ENCODE measurements around the gene CCDC112.
"Not testable (repeated sequence)": the region's sequence is repeated elsewhere in the genome, so short reads cannot be mapped to it uniquely, and the experiment has no call there.

The CCDC112 gene

DNA sequence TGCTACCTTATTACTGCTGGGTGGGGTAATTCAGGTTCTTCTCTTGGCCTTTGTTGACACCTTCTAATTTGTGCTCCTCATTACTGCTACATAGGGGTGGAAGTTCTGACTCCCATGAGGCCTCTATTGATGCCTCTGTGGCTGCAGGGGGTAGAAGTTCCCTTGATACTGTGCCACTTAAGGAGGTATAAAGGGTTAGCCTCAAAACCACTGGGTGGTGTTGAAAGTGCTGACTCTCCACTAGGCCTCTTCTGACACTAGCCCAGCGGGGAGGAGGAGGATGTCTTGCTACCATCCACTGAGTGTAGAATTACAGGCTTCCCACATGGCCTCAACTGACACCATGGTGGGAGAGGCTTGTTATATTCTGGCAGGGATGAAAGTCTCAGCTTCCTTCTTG is 36.7 kb upstream of the CCDC112 start:
- H3K27ac ChIP-seq (ENCODE audit: low read depth, low read length) = no peak overlapping the region
- no peak overlapping the region for H3K9ac ChIP-seq (ENCODE audit: low read length)
- peaks cover 21% of the 10 kb centered on the region for H3K4me1 ChIP-seq (ENCODE audit: control insufficient read depth, insufficient read depth, low read length)
- H3K4me3 ChIP-seq (ENCODE audit: low read depth, low read length) = no peak overlapping the region
- no peaks in the 10 kb centered on the region for H3K9me3 ChIP-seq (ENCODE audit: control insufficient read depth, insufficient read depth, low read depth, low read length)
- no peaks in the 10 kb centered on the region for H3K27me3 ChIP-seq (ENCODE audit: control insufficient read depth, insufficient read depth, low read length)
- H3K36me3 ChIP-seq (ENCODE audit: control insufficient read depth, insufficient read depth, low read length) = no peaks in the 10 kb centered on the region

GRCh38 chr5:115330830-115331229 is 34.4 kb upstream of the CCDC112 start:
- H3K4me1 ChIP-seq (ENCODE audit: control insufficient read depth, insufficient read depth, low read length) = peaks cover 25% of the 10 kb centered on the region
- H3K36me3 ChIP-seq (ENCODE audit: control insufficient read depth, insufficient read depth, low read length) = no peaks in the 10 kb centered on the region
- no peak overlapping the region for H3K9ac ChIP-seq (ENCODE audit: low read length)
- H3K4me3 ChIP-seq (ENCODE audit: low read depth, low read length) = no peak overlapping the region
- H3K9me3 ChIP-seq (ENCODE audit: control insufficient read depth, insufficient read depth, low read depth, low read length) = no peaks in the 10 kb centered on the region
- H3K27ac ChIP-seq (ENCODE audit: low read depth, low read length) = no peak overlapping the region
- no peaks in the 10 kb centered on the region for H3K27me3 ChIP-seq (ENCODE audit: control insufficient read depth, insufficient read depth, low read length)

- H3K36me3 ChIP-seq (ENCODE audit: control insufficient read depth, insufficient read depth, low read length) = no peaks in the 10 kb centered on the region
- H3K27me3 ChIP-seq (ENCODE audit: control insufficient read depth, insufficient read depth, low read length) = no peaks in the 10 kb centered on the region
- peaks cover 25% of the 10 kb centered on the region for H3K4me1 ChIP-seq (ENCODE audit: control insufficient read depth, insufficient read depth, low read length)
- H3K27ac ChIP-seq (ENCODE audit: low read depth, low read length) = peak overlapping the region; percentile 36; the same call in 1 of the 2 replicates
- H3K9ac ChIP-seq (ENCODE audit: low read length) = no peak overlapping the region
- no peak overlapping the region for H3K4me3 ChIP-seq (ENCODE audit: low read depth, low read length)
- H3K9me3 ChIP-seq (ENCODE audit: control insufficient read depth, insufficient read depth, low read depth, low read length) = no peaks in the 10 kb centered on the region
Measured at GRCh38 chr5:115329475-115329874, 33.0 kb upstream of the CCDC112 start.

DNA sequence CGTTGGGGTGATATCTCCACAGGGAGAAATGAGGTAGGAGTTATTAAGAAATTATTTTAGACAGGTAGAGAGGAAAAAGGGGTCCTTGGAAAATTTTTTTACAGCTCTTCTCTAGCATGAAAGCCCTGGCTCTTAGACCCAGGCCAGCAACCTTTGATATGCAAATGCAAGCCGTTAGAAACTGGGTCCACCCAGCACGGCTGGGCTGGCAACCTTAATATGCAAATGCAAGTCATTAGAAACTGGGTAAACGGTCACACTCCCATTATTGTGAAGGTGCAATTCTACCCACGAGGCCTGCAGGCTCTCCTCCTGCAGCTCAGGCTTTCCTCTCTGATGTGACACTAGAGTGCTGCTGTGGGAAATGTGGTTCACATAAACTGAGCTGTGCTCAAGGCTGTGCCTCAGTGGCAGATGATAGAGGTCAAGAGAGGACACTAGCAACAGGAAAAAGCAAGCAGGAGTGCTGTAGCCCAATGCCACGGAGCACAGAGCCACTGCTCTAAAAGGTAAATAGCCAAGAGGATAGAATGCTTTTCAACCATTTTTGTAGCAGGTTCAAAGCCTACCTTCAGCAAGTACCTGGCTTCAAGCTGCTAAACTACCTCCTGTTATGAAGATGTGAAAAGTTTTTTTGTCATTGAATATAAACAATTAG is 32.3 kb upstream of the CCDC112 start:
- Histone ChIP-seq H3K27ac (ENCODE audit: low read depth, low read length) (peak overlapping the region; percentile 75; the same call in 1 of the 2 replicates), H3K4me1 (ENCODE audit: control insufficient read depth, insufficient read depth, low read length) (peaks cover 25% of the 10 kb centered on the region), H3K9ac (ENCODE audit: low read length) (peak overlapping the region; percentile 51), H3K4me3 (ENCODE audit: low read depth, low read length) (peak overlapping the region; percentile 38)
- not testable (repeated sequence) for H3K9me3 ChIP-seq (ENCODE audit: control insufficient read depth, insufficient read depth, low read depth, low read length); H3K27me3 ChIP-seq (ENCODE audit: control insufficient read depth, insufficient read depth, low read length); H3K36me3 ChIP-seq (ENCODE audit: control insufficient read depth, insufficient read depth, low read length)

DNA sequence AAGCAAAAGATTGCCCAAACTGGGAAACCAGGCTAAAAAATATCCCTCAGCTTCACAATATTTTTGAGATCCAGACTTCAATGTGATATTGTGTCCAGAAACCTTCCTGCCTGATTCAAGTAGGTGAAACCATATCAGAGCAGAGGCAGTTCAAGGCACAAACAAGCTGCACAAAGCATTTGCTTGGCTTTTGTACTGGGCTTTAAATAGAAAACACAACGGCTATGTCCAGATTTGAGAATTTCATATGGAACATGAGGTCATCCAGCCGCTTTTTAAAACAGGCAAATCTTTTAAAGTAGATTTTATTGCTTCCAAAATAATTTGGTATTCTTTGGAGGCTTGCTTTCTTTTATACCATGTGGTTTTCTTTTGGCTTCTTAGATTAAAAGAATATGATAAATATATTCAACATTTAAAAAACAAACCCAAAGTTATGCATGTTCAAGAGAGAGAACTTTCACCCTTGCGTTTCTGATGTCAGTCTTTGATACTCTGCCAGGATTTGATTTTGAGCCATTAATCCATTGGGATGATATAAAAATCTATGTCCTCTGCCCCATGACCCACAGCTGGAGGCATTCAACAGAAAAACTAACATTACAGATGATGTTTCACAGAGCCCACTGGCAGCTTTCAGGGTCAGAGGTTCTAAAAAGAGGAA is 29.0 kb upstream of the CCDC112 start:
- Histone ChIP-seq H3K27me3 (ENCODE audit: control insufficient read depth, insufficient read depth, low read length) (no peaks in the 10 kb centered on the region), H3K9me3 (ENCODE audit: control insufficient read depth, insufficient read depth, low read depth, low read length) (peaks cover 7% of the 10 kb centered on the region), H3K4me3 (ENCODE audit: low read depth, low read length) (no peak overlapping the region), H3K9ac (ENCODE audit: low read length) (no peak overlapping the region), H3K4me1 (ENCODE audit: control insufficient read depth, insufficient read depth, low read length) (peaks cover 21% of the 10 kb centered on the region), H3K27ac (ENCODE audit: low read depth, low read length) (no peak overlapping the region), H3K36me3 (ENCODE audit: control insufficient read depth, insufficient read depth, low read length) (no peaks in the 10 kb centered on the region)

DNA sequence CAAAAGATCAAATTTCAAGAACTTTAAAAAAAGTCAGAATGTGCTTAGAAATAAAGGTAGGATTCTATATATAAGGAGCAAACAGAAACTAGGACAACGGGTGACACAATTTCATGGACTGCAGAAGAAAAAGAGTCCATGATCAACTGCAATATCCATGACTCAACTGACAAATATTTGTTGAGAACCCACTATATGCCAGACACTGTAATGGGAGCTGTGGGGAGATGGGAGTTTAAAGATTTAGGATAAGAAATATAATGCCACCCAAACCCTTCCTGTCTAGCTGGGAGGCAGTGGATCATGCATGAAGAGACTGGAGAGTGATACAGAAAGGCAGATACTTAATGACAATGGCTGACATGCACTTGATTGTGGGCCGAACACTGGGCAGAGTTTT is 27.6 kb upstream of the CCDC112 start:
- Histone ChIP-seq H3K4me1 (ENCODE audit: control insufficient read depth, insufficient read depth, low read length) (peaks cover 13% of the 10 kb centered on the region), H3K36me3 (ENCODE audit: control insufficient read depth, insufficient read depth, low read length) (no peaks in the 10 kb centered on the region), H3K9ac (ENCODE audit: low read length) (no peak overlapping the region)

GRCh38 chr5:115322729-115323128 is 26.3 kb upstream of the CCDC112 start:
- H3K27me3 ChIP-seq (ENCODE audit: control insufficient read depth, insufficient read depth, low read length) = no peaks in the 10 kb centered on the region
- no peak overlapping the region for H3K27ac ChIP-seq (ENCODE audit: low read depth, low read length)
- no peaks in the 10 kb centered on the region for H3K36me3 ChIP-seq (ENCODE audit: control insufficient read depth, insufficient read depth, low read length)
- H3K4me3 ChIP-seq (ENCODE audit: low read depth, low read length) = no peak overlapping the region
- no peaks in the 10 kb centered on the region for H3K4me1 ChIP-seq (ENCODE audit: control insufficient read depth, insufficient read depth, low read length)
- H3K9me3 ChIP-seq (ENCODE audit: control insufficient read depth, insufficient read depth, low read depth, low read length) = peaks cover 7% of the 10 kb centered on the region
- no peak overlapping the region for H3K9ac ChIP-seq (ENCODE audit: low read length)

More for the DNA sequence above, 27.6 kb upstream of the CCDC112 start:
- Histone ChIP-seq H3K4me3 (ENCODE audit: low read depth, low read length) (no peak overlapping the region), H3K27ac (ENCODE audit: low read depth, low read length) (no peak overlapping the region), H3K9me3 (ENCODE audit: control insufficient read depth, insufficient read depth, low read depth, low read length) (peaks cover 7% of the 10 kb centered on the region), H3K27me3 (ENCODE audit: control insufficient read depth, insufficient read depth, low read length) (no peaks in the 10 kb centered on the region)

GRCh38 chr5:115321309-115321708 is 24.9 kb upstream of the CCDC112 start:
- no peaks in the 10 kb centered on the region for H3K4me1 ChIP-seq (ENCODE audit: control insufficient read depth, insufficient read depth, low read length)
- H3K36me3 ChIP-seq (ENCODE audit: control insufficient read depth, insufficient read depth, low read length) = no peaks in the 10 kb centered on the region
- H3K27me3 ChIP-seq (ENCODE audit: control insufficient read depth, insufficient read depth, low read length) = no peaks in the 10 kb centered on the region
- peaks cover 7% of the 10 kb centered on the region for H3K9me3 ChIP-seq (ENCODE audit: control insufficient read depth, insufficient read depth, low read depth, low read length)
- H3K27ac ChIP-seq (ENCODE audit: low read depth, low read length) = no peak overlapping the region
- no peak overlapping the region for H3K9ac ChIP-seq (ENCODE audit: low read length)
- H3K4me3 ChIP-seq (ENCODE audit: low read depth, low read length) = no peak overlapping the region

- Histone ChIP-seq H3K9me3 (ENCODE audit: control insufficient read depth, insufficient read depth, low read depth, low read length) (peaks cover 7% of the 10 kb centered on the region), H3K9ac (ENCODE audit: low read length) (no peak overlapping the region), H3K4me3 (ENCODE audit: low read depth, low read length) (no peak overlapping the region), H3K4me1 (ENCODE audit: control insufficient read depth, insufficient read depth, low read length) (peaks cover 7% of the 10 kb centered on the region; the same call in 1 of the 2 replicates), H3K27me3 (ENCODE audit: control insufficient read depth, insufficient read depth, low read length) (no peaks in the 10 kb centered on the region), H3K27ac (ENCODE audit: low read depth, low read length) (no peak overlapping the region), H3K36me3 (ENCODE audit: control insufficient read depth, insufficient read depth, low read length) (no peaks in the 10 kb centered on the region)
Measured at GRCh38 chr5:115320515-115320914, 24.1 kb upstream of the CCDC112 start.

GRCh38 chr5:115320006-115320405 is 23.6 kb upstream of the CCDC112 start:
- Histone ChIP-seq H3K27ac (ENCODE audit: low read depth, low read length) (no peak overlapping the region), H3K4me3 (ENCODE audit: low read depth, low read length) (no peak overlapping the region), H3K9me3 (ENCODE audit: control insufficient read depth, insufficient read depth, low read depth, low read length) (peaks cover 7% of the 10 kb centered on the region), H3K36me3 (ENCODE audit: control insufficient read depth, insufficient read depth, low read length) (no peaks in the 10 kb centered on the region), H3K9ac (ENCODE audit: low read length) (no peak overlapping the region), H3K27me3 (ENCODE audit: control insufficient read depth, insufficient read depth, low read length) (no peaks in the 10 kb centered on the region), H3K4me1 (ENCODE audit: control insufficient read depth, insufficient read depth, low read length) (peaks cover 10% of the 10 kb centered on the region; the same call in 1 of the 2 replicates)

GRCh38 chr5:115319007-115319406 is 22.6 kb upstream of the CCDC112 start:
- H3K4me3 ChIP-seq (ENCODE audit: low read depth, low read length) = no peak overlapping the region
- peaks cover 7% of the 10 kb centered on the region for H3K9me3 ChIP-seq (ENCODE audit: control insufficient read depth, insufficient read depth, low read depth, low read length)
- H3K36me3 ChIP-seq (ENCODE audit: control insufficient read depth, insufficient read depth, low read length) = no peaks in the 10 kb centered on the region

More at GRCh38 chr5:115319007-115319406, 22.6 kb upstream of the CCDC112 start:
- no peak overlapping the region for H3K9ac ChIP-seq (ENCODE audit: low read length)
- no peaks in the 10 kb centered on the region for H3K27me3 ChIP-seq (ENCODE audit: control insufficient read depth, insufficient read depth, low read length)
- no peak overlapping the region for H3K27ac ChIP-seq (ENCODE audit: low read depth, low read length)
- peaks cover 10% of the 10 kb centered on the region; the same call in 1 of the 2 replicates for H3K4me1 ChIP-seq (ENCODE audit: control insufficient read depth, insufficient read depth, low read length)

All from HUES6 (cell line).